Measurements from ENCODE around the gene ARHGAP25.

The ARHGAP25 gene

DNA sequence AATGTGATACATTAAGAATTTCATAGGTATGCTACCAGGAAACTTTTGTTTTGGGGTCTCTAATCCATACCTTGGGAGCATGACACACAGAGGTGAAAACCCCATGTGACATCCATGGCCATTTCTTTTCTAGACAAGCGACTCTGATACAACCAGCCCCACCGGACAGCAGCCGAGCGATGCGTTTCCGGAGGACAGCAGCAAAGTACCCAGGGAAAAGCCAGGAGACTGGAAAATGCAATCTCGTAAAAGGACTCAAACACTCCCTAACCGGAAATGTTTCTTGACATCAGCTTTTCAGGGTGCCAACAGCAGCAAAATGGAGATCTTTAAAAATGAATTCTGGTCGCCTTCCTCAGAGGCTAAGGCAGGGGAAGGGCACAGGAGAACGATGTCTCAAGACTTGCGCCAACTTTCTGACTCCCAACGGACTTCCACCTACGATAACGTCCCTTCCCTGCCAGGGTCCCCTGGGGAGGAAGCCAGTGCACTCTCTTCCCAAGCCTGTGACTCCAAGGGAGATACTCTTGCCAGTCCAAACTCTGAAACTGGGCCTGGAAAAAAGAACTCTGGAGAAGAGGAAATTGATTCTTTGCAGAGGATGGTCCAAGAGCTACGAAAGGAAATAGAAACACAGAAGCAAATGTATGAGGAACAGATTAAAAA, 87.7 kb downstream of the ARHGAP25 start:
- H3K27me3 ChIP-seq (ENCODE audit: control insufficient read depth, low read length), result no peaks in the 10 kb centered on the region
- no peaks in the 10 kb centered on the region for H3K79me2 ChIP-seq (ENCODE audit: control insufficient read depth, low read length)
- H3K4me2 ChIP-seq (ENCODE audit: low read length), result no peak overlapping the region
- no peaks in the 10 kb centered on the region for H4K20me1 ChIP-seq (ENCODE audit: control insufficient read depth, insufficient read depth, low read depth, low read length)
- no peak for TF ChIP-seq EZH2phosphoT487 (IDR thresholded peaks at IDR 0.05; ENCODE audit: borderline replicate concordance, low read length)
- TF ChIP-seq, protein P1, sequence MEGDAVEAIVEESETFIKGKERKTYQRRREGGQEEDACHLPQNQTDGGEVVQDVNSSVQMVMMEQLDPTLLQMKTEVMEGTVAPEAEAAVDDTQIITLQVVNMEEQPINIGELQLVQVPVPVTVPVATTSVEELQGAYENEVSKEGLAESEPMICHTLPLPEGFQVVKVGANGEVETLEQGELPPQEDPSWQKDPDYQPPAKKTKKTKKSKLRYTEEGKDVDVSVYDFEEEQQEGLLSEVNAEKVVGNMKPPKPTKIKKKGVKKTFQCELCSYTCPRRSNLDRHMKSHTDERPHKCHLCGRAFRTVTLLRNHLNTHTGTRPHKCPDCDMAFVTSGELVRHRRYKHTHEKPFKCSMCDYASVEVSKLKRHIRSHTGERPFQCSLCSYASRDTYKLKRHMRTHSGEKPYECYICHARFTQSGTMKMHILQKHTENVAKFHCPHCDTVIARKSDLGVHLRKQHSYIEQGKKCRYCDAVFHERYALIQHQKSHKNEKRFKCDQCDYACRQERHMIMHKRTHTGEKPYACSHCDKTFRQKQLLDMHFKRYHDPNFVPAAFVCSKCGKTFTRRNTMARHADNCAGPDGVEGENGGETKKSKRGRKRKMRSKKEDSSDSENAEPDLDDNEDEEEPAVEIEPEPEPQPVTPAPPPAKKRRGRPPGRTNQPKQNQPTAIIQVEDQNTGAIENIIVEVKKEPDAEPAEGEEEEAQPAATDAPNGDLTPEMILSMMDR (IDR thresholded peaks at IDR 0.05; ENCODE audit: low read depth, low read length, poor library complexity, severe bottlenecking), result no peak
- H3K4me1 ChIP-seq (ENCODE audit: control insufficient read depth, low read length), result no peaks in the 10 kb centered on the region
- H3K27ac ChIP-seq (ENCODE audit: low read depth, low read length), result no peak overlapping the region
- H3K36me3 ChIP-seq (ENCODE audit: control insufficient read depth, low read length), result peaks cover 70% of the 10 kb centered on the region
- no peaks in the 10 kb centered on the region for H3K9me2 ChIP-seq (replicated peaks; ENCODE audit: control insufficient read depth, low read length)
- no peak overlapping the region for H3K4me3 ChIP-seq (ENCODE audit: low read length)
- peaks cover 3% of the 10 kb centered on the region; the same call in 1 of the 2 replicates for H3F3A ChIP-seq (ENCODE audit: control insufficient read depth, insufficient read depth)
- H3K9me3 ChIP-seq (ENCODE audit: control insufficient read depth, insufficient read depth, low read length), result no peaks in the 10 kb centered on the region

DNA sequence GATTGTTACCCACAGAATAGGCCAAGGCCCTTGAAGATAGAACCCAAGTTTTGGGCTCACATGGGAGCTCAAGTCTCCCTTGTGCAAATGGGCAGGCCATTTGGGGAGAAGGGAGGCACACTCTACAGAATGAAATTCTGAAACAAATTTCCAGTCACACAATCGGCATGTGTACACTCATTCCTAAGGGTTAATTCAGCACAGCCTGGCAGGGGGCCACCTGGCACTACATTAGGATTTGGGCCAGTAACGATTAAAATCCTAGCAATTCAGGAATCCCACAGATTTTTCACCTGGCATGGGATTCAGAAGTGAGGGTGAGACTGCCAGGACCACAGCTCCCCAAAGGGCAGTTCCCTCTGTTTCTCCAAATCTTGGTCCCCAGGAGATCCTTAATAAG, 90.2 kb downstream of the ARHGAP25 start:
- H4K20me1 ChIP-seq (ENCODE audit: control insufficient read depth, insufficient read depth, low read depth, low read length), result no peaks in the 10 kb centered on the region
- TF ChIP-seq, protein P1 (IDR thresholded peaks at IDR 0.05; ENCODE audit: low read depth, low read length, poor library complexity, severe bottlenecking), result no peak
- TF ChIP-seq EZH2phosphoT487 (IDR thresholded peaks at IDR 0.05; ENCODE audit: borderline replicate concordance, low read length), result no peak
- H3K36me3 ChIP-seq (ENCODE audit: control insufficient read depth, low read length), result peaks cover 51% of the 10 kb centered on the region

DNA sequence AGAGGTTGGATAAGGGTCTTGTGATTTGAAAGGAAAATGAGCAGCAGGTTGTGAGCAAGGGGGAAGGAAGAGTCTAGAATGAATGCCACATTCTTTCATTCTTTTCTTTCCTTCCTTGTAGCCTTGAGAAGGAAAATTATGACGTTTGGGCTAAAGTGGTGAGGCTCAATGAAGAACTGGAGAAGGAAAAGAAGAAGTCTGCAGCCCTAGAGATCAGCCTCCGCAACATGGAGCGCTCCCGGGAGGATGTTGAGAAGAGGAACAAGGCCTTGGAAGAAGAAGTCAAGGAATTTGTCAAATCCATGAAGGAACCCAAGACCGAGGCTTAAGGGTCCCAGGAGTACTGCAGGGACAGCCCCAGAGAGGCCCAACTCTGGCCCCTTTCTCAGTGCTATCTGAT, 91.3 kb downstream of the ARHGAP25 start:
- no peaks in the 10 kb centered on the region for H3K9me2 ChIP-seq (replicated peaks; ENCODE audit: control insufficient read depth, low read length)
- no peak overlapping the region for H3K4me2 ChIP-seq (ENCODE audit: low read length)
- H3K79me2 ChIP-seq (ENCODE audit: control insufficient read depth, low read length), result no peaks in the 10 kb centered on the region
- no peak overlapping the region for H3K27ac ChIP-seq (ENCODE audit: low read depth, low read length)
- H3K4me1 ChIP-seq (ENCODE audit: control insufficient read depth, low read length), result peaks cover 30% of the 10 kb centered on the region
- H3K4me3 ChIP-seq (ENCODE audit: low read length), result no peak overlapping the region
- peaks cover 24% of the 10 kb centered on the region for H3F3A ChIP-seq (ENCODE audit: control insufficient read depth, insufficient read depth)
- TF ChIP-seq, protein P1 (IDR thresholded peaks at IDR 0.05; ENCODE audit: low read depth, low read length, poor library complexity, severe bottlenecking), result no peak
- no peak for TF ChIP-seq EZH2phosphoT487 (IDR thresholded peaks at IDR 0.05; ENCODE audit: borderline replicate concordance, low read length)
- peaks cover 44% of the 10 kb centered on the region for H3K36me3 ChIP-seq (ENCODE audit: control insufficient read depth, low read length)
- H3K27me3 ChIP-seq (ENCODE audit: control insufficient read depth, low read length), result no peaks in the 10 kb centered on the region
- H4K20me1 ChIP-seq (ENCODE audit: control insufficient read depth, insufficient read depth, low read depth, low read length), result no peaks in the 10 kb centered on the region
- no peaks in the 10 kb centered on the region for H3K9me3 ChIP-seq (ENCODE audit: control insufficient read depth, insufficient read depth, low read length)

More for the DNA sequence above, 90.2 kb downstream of the ARHGAP25 start:
- Histone ChIP-seq H3K79me2 (ENCODE audit: control insufficient read depth, low read length) (no peaks in the 10 kb centered on the region), H3F3A (ENCODE audit: control insufficient read depth, insufficient read depth) (peaks cover 15% of the 10 kb centered on the region), H3K4me1 (ENCODE audit: control insufficient read depth, low read length) (peaks cover 20% of the 10 kb centered on the region), H3K9me2 (replicated peaks; ENCODE audit: control insufficient read depth, low read length) (no peaks in the 10 kb centered on the region), H3K4me2 (ENCODE audit: low read length) (no peak overlapping the region), H3K27me3 (ENCODE audit: control insufficient read depth, low read length) (no peaks in the 10 kb centered on the region), H3K4me3 (ENCODE audit: low read length) (no peak overlapping the region), H3K27ac (ENCODE audit: low read depth, low read length) (no peak overlapping the region), H3K9me3 (ENCODE audit: control insufficient read depth, insufficient read depth, low read length) (no peaks in the 10 kb centered on the region)
